A204.1 (cell line): ENCODE data around the gene SH3D19.
"Not testable (repeated sequence)": the region's sequence is repeated elsewhere in the genome, so short reads cannot be mapped to it uniquely, and the experiment has no call there.

Experiments
- FAIRE-seq: peaks from 2 replicates; lab custom pipeline; 2012; peaks lifted over from hg19 to GRCh38; lab: Jason Lieb, UNC

The SH3D19 gene

GRCh38 chr4:151325111-151325948 is at the start of gene SH3D19:
SH3D19 (minus strand) TSS chr4:151325605; CDS start chr4:151325352, 253 bp downstream.
- no peak for FAIRE-seq

- FAIRE-seq, result peak; percentile 90
Observed at GRCh38 chr4:151362404-151363164, 37.2 kb upstream of the SH3D19 start.

- FAIRE-seq, result no peak
Observed at GRCh38 chr4:151361966-151362365, 36.6 kb upstream of the SH3D19 start.

GRCh38 chr4:151361126-151361525 is 35.7 kb upstream of the SH3D19 start:
- no peak for FAIRE-seq

GRCh38 chr4:151359576-151359975 is 34.2 kb upstream of the SH3D19 start:
- FAIRE-seq, result no peak

GRCh38 chr4:151358266-151358665 is 32.9 kb upstream of the SH3D19 start:
- no peak for FAIRE-seq

- FAIRE-seq, result no peak
Observed at GRCh38 chr4:151356510-151356909, 31.1 kb upstream of the SH3D19 start.

- FAIRE-seq, result no peak
Observed at GRCh38 chr4:151355155-151355554, 29.8 kb upstream of the SH3D19 start.

GRCh38 chr4:151347490-151348235 is 22.3 kb upstream of the SH3D19 start:
- FAIRE-seq, result no peak

- FAIRE-seq, result no peak
Observed at GRCh38 chr4:151344948-151345347, 19.5 kb upstream of the SH3D19 start.

- FAIRE-seq, result no peak
Observed at GRCh38 chr4:151340751-151341385, 15.5 kb upstream of the SH3D19 start.

- no peak for FAIRE-seq
Observed at GRCh38 chr4:151339467-151339866, 14.1 kb upstream of the SH3D19 start.

GRCh38 chr4:151331276-151332042 is 6.1 kb upstream of the SH3D19 start:
- no peak for FAIRE-seq

- FAIRE-seq, result no peak
Observed at GRCh38 chr4:151329217-151330007, 4.0 kb upstream of the SH3D19 start.

- FAIRE-seq, result no peak
Observed at GRCh38 chr4:151325949-151326246, 493 bp upstream of the SH3D19 start.

GRCh38 chr4:151324752-151325110 is 674 bp downstream of the SH3D19 start:
- FAIRE-seq, result no peak

GRCh38 chr4:151324124-151324751 is 1.2 kb downstream of the SH3D19 start:
- no peak for FAIRE-seq

- no peak for FAIRE-seq
Observed at GRCh38 chr4:151323667-151324066, 1.7 kb downstream of the SH3D19 start.

- no peak for FAIRE-seq
Observed at GRCh38 chr4:151322570-151322969, 2.8 kb downstream of the SH3D19 start.

GRCh38 chr4:151322161-151322560 is 3.2 kb downstream of the SH3D19 start:
- not testable (repeated sequence) for FAIRE-seq
